NCI-H146 treated with DMSO at 0.1 percent for 48 hours (cell line): ENCODE results near the gene FUOM.

Experiments
- DNase-seq: peaks from one replicate; lab custom pipeline; 2025; ENCODE audit not compliant: unreplicated experiment; lab: John Stamatoyannopoulos, UW

The FUOM gene

GRCh38 chr10:133315847-133316246 is 42.0 kb downstream of the FUOM start:
- no peak for DNase-seq

GRCh38 chr10:133314911-133315310 is 42.9 kb downstream of the FUOM start:
- no peak for DNase-seq

- no peak for DNase-seq
Measured at GRCh38 chr10:133313192-133313591, 44.6 kb downstream of the FUOM start.

GRCh38 chr10:133312769-133313145 is 45.1 kb downstream of the FUOM start:
- DNase-seq: no peak

GRCh38 chr10:133312016-133312768 is 45.6 kb downstream of the FUOM start:
- DNase-seq: no peak

GRCh38 chr10:133311570-133311969 is 46.2 kb downstream of the FUOM start:
- DNase-seq: no peak

GRCh38 chr10:133310789-133311188 is 47.0 kb downstream of the FUOM start:
- DNase-seq: no peak

- no peak for DNase-seq
Measured at GRCh38 chr10:133310399-133310755, 47.4 kb downstream of the FUOM start.

- no peak for DNase-seq
Measured at GRCh38 chr10:133309720-133310398, 48.0 kb downstream of the FUOM start.

GRCh38 chr10:133309100-133309719 is 48.6 kb downstream of the FUOM start:
- peak; percentile 70 for DNase-seq

- no peak for DNase-seq
Measured at GRCh38 chr10:133308421-133309099, 49.3 kb downstream of the FUOM start, which contains the start of the genes TUBGCP2 and ZNF511. TUBGCP2 (minus strand) TSS chr10:133308872; CDS start chr10:133302941, 5,931 bp downstream. ZNF511 (plus strand) TSS chr10:133308914; CDS start chr10:133308944, 30 bp downstream.

GRCh38 chr10:133307776-133308420 is 49.9 kb downstream of the FUOM start:
- DNase-seq: peak; percentile 44

- no peak for DNase-seq
Measured at GRCh38 chr10:133306941-133307379, 50.9 kb downstream of the FUOM start.

GRCh38 chr10:133306097-133306476 is 51.7 kb downstream of the FUOM start:
- no peak for DNase-seq
